Smooth muscle cell of bladder (primary cell): Measurements from ENCODE around the gene PRR5L. TPM values are rescaled to one million over a fixed set of nuclear protein-coding genes. Genes with fewer than 3 reads are reported as not detected.

Source experiments
- total RNA-seq: library from RNA; depleted of rRNA; stranded (reverse); fragments of >200 nt; gene quantifications from 2 replicates; pipeline ENCODE4 v1.2.3, GENCODE V29; 2014

Gene PRR5L, protein sequence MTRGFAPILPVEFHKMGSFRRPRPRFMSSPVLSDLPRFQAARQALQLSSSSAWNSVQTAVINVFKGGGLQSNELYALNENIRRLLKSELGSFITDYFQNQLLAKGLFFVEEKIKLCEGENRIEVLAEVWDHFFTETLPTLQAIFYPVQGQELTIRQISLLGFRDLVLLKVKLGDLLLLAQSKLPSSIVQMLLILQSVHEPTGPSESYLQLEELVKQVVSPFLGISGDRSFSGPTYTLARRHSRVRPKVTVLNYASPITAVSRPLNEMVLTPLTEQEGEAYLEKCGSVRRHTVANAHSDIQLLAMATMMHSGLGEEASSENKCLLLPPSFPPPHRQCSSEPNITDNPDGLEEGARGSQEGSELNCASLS
- total RNA-seq = 1.3 and 6.3 TPM in 2 replicates

DNA sequence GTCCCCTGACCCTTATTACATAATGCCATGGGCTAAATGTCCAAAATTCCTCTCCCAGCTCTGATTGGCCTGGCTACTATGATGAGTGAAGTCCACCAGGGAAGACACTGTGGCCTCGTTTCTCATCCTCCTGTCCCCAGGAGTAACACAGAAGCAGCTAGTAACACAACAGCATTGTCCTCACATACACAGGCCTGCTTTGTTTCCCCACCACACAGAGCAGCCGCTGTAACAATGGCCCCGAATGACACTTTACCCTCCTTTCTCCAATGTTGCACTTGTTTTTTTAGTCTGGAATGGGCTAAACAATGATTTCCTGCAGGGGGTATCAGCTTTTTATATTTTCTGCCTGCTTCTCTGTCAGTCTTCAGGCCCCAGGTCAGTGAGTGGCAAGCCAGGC, at the start of gene PRR5L:
PRR5L (plus strand) TSS at position 363 of the 400 bp plus-strand sequence. CDS start 104,834 bp downstream, outside the sequence.

DNA sequence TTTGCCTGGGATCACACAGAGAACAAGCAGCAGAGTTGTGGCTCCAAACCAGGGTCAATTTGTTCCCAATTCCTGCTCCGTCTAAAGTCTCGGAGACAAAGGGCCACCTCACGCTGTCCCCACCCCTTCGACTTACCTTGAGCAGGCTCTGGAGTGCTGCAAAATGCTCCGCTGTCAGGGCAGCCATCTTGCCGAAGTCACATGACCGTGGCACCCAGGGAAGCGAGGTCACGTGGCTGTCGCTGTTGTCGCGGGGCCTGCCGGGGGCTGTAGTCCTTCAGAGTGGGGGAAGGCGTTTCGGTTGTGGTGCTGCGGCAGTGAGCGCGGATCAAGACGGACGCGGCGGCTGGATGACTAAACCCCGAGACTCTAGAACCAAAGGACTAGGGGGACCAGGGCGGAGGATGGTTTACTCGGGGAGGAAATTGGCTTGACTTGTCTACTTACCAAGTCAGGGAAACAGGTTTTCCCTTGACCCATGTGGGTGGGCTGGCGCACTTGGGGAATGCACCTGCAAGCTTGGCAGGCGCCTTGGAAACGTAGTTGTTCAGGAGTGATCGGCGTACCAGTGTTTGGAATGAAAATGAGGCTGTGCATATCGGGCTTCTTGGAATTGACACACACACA, 6.7 kb upstream of the PRR5L start, which contains the start of gene COMMD9:
COMMD9 (minus strand) TSS at position 199 of the 627 bp plus-strand sequence; CDS start at position 187, 12 bp downstream.

DNA sequence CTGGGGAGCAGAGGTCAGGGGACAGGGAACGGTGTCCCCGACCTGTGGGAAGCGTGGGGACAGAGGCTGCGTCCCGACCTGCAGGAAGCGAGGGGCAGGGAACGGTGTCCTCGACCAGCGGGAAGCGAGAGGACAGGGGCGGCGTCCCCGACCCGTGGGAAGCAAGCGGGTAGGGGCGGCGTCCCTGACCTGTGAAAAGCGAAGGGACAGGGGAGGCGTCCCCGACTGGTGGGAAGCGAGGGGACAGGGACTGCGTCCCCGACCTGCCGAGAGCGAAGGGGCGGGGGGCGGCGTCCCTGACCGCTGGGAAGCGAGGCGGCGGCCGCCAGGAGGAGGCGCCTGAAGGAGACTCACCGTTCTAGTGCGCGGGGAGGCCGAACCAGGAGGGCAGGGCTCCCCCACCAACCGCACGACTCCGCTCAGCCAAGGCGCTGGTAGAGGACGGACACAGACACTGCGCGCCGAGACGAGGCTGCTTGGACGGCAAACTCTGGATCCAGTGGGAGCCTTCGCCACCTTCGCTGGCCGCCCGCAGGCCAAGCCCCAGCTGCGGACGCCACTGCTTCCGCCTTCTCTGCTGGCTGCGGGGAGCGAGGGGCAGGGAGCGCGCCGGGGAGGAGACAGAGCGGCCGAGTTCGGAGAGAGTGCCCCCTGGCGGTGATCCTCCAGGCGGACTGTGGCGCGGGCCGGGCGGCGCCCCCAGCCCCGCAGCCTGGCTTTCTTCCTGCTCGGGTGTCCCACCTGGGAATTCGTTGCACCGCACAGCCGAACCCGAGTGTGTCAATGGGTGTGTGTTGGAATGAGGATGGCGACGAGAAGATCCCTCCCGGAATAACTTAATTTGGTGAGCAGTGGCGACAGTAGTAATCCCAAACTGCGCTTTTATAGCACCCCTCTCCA, 213.9 kb downstream of the PRR5L start, which contains the start of gene TRAF6:
TRAF6 (minus strand) TSS at position 579 of the 900 bp plus-strand sequence. CDS start 8,757 bp downstream, outside the sequence.

Other genes with a start within 250 kb of the PRR5L start
- gene COMMD9, start 6.9 kb upstream of the PRR5L start, total RNA-seq = 17.5 and 22.6 TPM in 2 replicates
- 3.4 and 4.7 TPM in 2 replicates for gene TRAF6, start 214.0 kb downstream of the PRR5L start, total RNA-seq